Measurements from ENCODE around the gene OR9Q1.

DNA sequence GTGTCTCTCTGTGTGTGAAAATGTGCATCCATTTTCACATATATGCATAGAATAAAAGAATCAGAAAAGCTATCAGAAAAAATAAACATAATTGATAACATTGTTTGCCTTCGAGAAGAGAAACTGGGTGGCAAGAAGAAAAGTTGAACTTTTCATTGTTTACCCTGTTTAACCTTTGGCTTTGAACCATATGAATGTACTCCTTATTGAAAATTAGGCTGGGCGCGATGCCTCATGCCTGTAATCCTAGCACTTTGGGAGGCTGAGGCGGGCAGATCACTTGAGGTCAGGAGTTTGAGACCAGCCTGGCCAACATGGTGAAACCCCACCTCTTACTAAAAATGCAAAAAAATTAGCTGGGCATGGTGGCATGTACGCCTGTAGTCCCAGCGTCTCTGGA lies 11.9 kb upstream of the OR9Q1 start:
- TF ChIP-seq, protein P1, sequence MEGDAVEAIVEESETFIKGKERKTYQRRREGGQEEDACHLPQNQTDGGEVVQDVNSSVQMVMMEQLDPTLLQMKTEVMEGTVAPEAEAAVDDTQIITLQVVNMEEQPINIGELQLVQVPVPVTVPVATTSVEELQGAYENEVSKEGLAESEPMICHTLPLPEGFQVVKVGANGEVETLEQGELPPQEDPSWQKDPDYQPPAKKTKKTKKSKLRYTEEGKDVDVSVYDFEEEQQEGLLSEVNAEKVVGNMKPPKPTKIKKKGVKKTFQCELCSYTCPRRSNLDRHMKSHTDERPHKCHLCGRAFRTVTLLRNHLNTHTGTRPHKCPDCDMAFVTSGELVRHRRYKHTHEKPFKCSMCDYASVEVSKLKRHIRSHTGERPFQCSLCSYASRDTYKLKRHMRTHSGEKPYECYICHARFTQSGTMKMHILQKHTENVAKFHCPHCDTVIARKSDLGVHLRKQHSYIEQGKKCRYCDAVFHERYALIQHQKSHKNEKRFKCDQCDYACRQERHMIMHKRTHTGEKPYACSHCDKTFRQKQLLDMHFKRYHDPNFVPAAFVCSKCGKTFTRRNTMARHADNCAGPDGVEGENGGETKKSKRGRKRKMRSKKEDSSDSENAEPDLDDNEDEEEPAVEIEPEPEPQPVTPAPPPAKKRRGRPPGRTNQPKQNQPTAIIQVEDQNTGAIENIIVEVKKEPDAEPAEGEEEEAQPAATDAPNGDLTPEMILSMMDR (IDR thresholded peaks at IDR 0.05), result no peak
- TF ChIP-seq EP300 (IDR thresholded peaks at IDR 0.05) (no peak), POLR2A (IDR thresholded peaks at IDR 0.05; ENCODE audit: low read depth) (no peak)
